ENCODE measurements around the gene TMEM272. TPM values are rescaled to one million over a fixed set of nuclear protein-coding genes. Genes with fewer than 3 reads are reported as not detected.

Gene TMEM272
- total and polyA plus RNA-seq, 2 of the 13 experiments (the other 11 are each of a cell fraction or from before 2014, with no cell fraction given) = 0.37 to 0.62 TPM

- FAIRE-seq = no peak
These were observed 11.2 kb upstream of the TMEM272 start for GRCh38 chr13:51856027-51856736.

More at GRCh38 chr13:51856027-51856736, 11.2 kb upstream of the TMEM272 start:
- ChIA-PET POLR2A (no interaction called here), CTCF (ENCODE audit: low intra/inter-chr PET ratio, low total read pairs) (no interaction called here)
- Histone ChIP-seq H3K79me2 (ENCODE audit: insufficient read depth, low read length) (no peaks in the 10 kb centered on the region), H3K4me1 (ENCODE audit: insufficient read depth, low read length) (peaks cover 28% of the 10 kb centered on the region), H3K9ac (ENCODE audit: insufficient read depth, low read depth, low read length) (no peak overlapping the region), H3K27me3 (ENCODE audit: control insufficient read depth in 1 of 2, insufficient read depth in 2 of 2, low read length in 2 of 2) (no peaks in the 10 kb centered on the region), H2AFZ (ENCODE audit: low read length) (no peak overlapping the region), H3K9me3 (ENCODE audit: low read length) (no peaks in the 10 kb centered on the region), H4K20me1 (ENCODE audit: insufficient read depth, low read length) (no peaks in the 10 kb centered on the region), H3K4me3 (replicated peaks in 1 of 3; ENCODE audit: insufficient read depth in 1 of 3, low read depth in 2 of 3, low read length in 3 of 3) (no peak overlapping the region), H3K36me3 (replicated peaks in 1 of 2; ENCODE audit: control insufficient read depth in 1 of 2, insufficient read depth in 2 of 2, low read length in 2 of 2) (no peaks in the 10 kb centered on the region), H3K4me2 (ENCODE audit: low read depth, low read length) (no peak overlapping the region), H3K27ac (ENCODE audit: extremely low read length, insufficient read depth, low read length) (no peak overlapping the region)
- in situ Hi-C loops (cut with HindIII; ENCODE audit: extremely low pct_ligation_motif_present, low pct_unique_long_range_greater_than_20kb) = no loop called here
- no peak for DNase-seq (ENCODE audit: low spot score)
- no TSS peak for BruUV-seq (replicated peaks)
- no peak for ATAC-seq
- 97% methylated on average over 1 of the region's 1 CpG for WGBS (ENCODE audit: low lambda C conversion rate)
- intact Hi-C loops (cut with micrococcal nuclease; ENCODE audit: unreplicated experiment) = loop anchor here (5.0 kb wide), 1 partner anchor 839 kb away; no protein-coding TSS in a partner anchor
- TF ChIP-seq ZNF510 (CRISPR knock-in tag; IDR thresholded peaks at IDR 0.05; ENCODE audit: low read depth) (no peak), ZNF567 (CRISPR knock-in tag; IDR thresholded peaks at IDR 0.05; ENCODE audit: borderline replicate concordance) (no peak), ZNF432 (CRISPR knock-in tag; IDR thresholded peaks at IDR 0.05; ENCODE audit: borderline replicate concordance) (no peak), ZNF720 (CRISPR knock-in tag; IDR thresholded peaks at IDR 0.05) (no peak), ZIK1 (CRISPR knock-in tag; IDR thresholded peaks at IDR 0.05; ENCODE audit: borderline replicate concordance, low read depth) (no peak), ZNF841 (CRISPR knock-in tag; IDR thresholded peaks at IDR 0.05; ENCODE audit: borderline replicate concordance) (no peak), ZNF292 (CRISPR knock-in tag; IDR thresholded peaks at IDR 0.05; ENCODE audit: borderline replicate concordance, low read depth) (no peak), TEAD3 (CRISPR knock-in tag; optimal IDR thresholded peaks at IDR 0.05; ENCODE audit: borderline replicate concordance) (no peak)
- TF ChIP-seq, protein P1, sequence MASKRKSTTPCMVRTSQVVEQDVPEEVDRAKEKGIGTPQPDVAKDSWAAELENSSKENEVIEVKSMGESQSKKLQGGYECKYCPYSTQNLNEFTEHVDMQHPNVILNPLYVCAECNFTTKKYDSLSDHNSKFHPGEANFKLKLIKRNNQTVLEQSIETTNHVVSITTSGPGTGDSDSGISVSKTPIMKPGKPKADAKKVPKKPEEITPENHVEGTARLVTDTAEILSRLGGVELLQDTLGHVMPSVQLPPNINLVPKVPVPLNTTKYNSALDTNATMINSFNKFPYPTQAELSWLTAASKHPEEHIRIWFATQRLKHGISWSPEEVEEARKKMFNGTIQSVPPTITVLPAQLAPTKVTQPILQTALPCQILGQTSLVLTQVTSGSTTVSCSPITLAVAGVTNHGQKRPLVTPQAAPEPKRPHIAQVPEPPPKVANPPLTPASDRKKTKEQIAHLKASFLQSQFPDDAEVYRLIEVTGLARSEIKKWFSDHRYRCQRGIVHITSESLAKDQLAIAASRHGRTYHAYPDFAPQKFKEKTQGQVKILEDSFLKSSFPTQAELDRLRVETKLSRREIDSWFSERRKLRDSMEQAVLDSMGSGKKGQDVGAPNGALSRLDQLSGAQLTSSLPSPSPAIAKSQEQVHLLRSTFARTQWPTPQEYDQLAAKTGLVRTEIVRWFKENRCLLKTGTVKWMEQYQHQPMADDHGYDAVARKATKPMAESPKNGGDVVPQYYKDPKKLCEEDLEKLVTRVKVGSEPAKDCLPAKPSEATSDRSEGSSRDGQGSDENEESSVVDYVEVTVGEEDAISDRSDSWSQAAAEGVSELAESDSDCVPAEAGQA (IDR thresholded peaks at IDR 0.05; ENCODE audit: low read depth) = no peak
- TF ChIP-seq, protein P1 (CRISPR knock-in tag; IDR thresholded peaks at IDR 0.05; ENCODE audit: borderline replicate concordance) = no peak

Data from HepG2 (cell line).